KOPT-K1 (cell line): Measurements from ENCODE around the gene CDH1.

Experiments
- H3K27ac ChIP-seq: fragments of 200-600 bp; sonication (generic); 2 replicates; pipeline ENCODE4 v1.5.1; 2016; ENCODE audit warnings: antibody characterized with exemption, mild to moderate bottlenecking, low read depth, low read length; ENCODE audit not compliant: poor library complexity, severe bottlenecking
- H3K36me3 ChIP-seq: fragments of 200-600 bp; sonication (generic); 2 replicates; pipeline ENCODE4 v1.5.1; 2017; ENCODE audit warnings: antibody characterized with exemption, mild to moderate bottlenecking, low read length, moderate library complexity; ENCODE audit not compliant: insufficient read depth
- H3K9me3 ChIP-seq: fragments of 200-600 bp; sonication (generic); 2 replicates; pipeline ENCODE4 v1.5.1; 2017; ENCODE audit warnings: antibody characterized with exemption, low read length, mild to moderate bottlenecking; ENCODE audit not compliant: insufficient read depth, poor library complexity, severe bottlenecking

Gene CDH1

GRCh38 chr16:68740628-68741346 lies 3.7 kb downstream of the CDH1 start:
- H3K36me3 ChIP-seq = no peaks in the 10 kb centered on the region
- H3K27ac ChIP-seq = no peak overlapping the region
- no peaks in the 10 kb centered on the region for H3K9me3 ChIP-seq

GRCh38 chr16:68743664-68744063 lies 6.6 kb downstream of the CDH1 start:
- H3K36me3 ChIP-seq = no peaks in the 10 kb centered on the region
- no peak overlapping the region for H3K27ac ChIP-seq
- no peaks in the 10 kb centered on the region for H3K9me3 ChIP-seq

GRCh38 chr16:68744744-68745280 lies 7.7 kb downstream of the CDH1 start:
- no peaks in the 10 kb centered on the region for H3K36me3 ChIP-seq
- H3K27ac ChIP-seq = no peak overlapping the region
- no peaks in the 10 kb centered on the region for H3K9me3 ChIP-seq

- H3K27ac ChIP-seq = no peak overlapping the region
- no peaks in the 10 kb centered on the region for H3K36me3 ChIP-seq
- H3K9me3 ChIP-seq = no peaks in the 10 kb centered on the region
Measured at GRCh38 chr16:68746951-68747350, 9.9 kb downstream of the CDH1 start.

GRCh38 chr16:68749432-68749831 lies 12.3 kb downstream of the CDH1 start:
- H3K36me3 ChIP-seq = no peaks in the 10 kb centered on the region
- H3K9me3 ChIP-seq = no peaks in the 10 kb centered on the region
- H3K27ac ChIP-seq = no peak overlapping the region

- Histone ChIP-seq H3K36me3 (no peaks in the 10 kb centered on the region), H3K27ac (no peak overlapping the region), H3K9me3 (no peaks in the 10 kb centered on the region)
Measured at GRCh38 chr16:68750193-68750695, 13.2 kb downstream of the CDH1 start.

- H3K9me3 ChIP-seq = no peaks in the 10 kb centered on the region
- no peak overlapping the region for H3K27ac ChIP-seq
- H3K36me3 ChIP-seq = no peaks in the 10 kb centered on the region
Measured at GRCh38 chr16:68751160-68751559, 14.1 kb downstream of the CDH1 start.

GRCh38 chr16:68752602-68753001 lies 15.5 kb downstream of the CDH1 start:
- Histone ChIP-seq H3K27ac (no peak overlapping the region), H3K9me3 (no peaks in the 10 kb centered on the region), H3K36me3 (no peaks in the 10 kb centered on the region)

- H3K36me3 ChIP-seq = no peaks in the 10 kb centered on the region
- H3K27ac ChIP-seq = no peak overlapping the region
- no peaks in the 10 kb centered on the region for H3K9me3 ChIP-seq
Measured at GRCh38 chr16:68754084-68754792, 17.1 kb downstream of the CDH1 start.

- H3K36me3 ChIP-seq = no peaks in the 10 kb centered on the region
- no peak overlapping the region for H3K27ac ChIP-seq
- no peaks in the 10 kb centered on the region for H3K9me3 ChIP-seq
Measured at GRCh38 chr16:68756239-68756915, 19.3 kb downstream of the CDH1 start.

- no peaks in the 10 kb centered on the region for H3K9me3 ChIP-seq
- no peak overlapping the region for H3K27ac ChIP-seq
- H3K36me3 ChIP-seq = no peaks in the 10 kb centered on the region
Measured at GRCh38 chr16:68757625-68757935, 20.5 kb downstream of the CDH1 start.

GRCh38 chr16:68759062-68759461 lies 22.0 kb downstream of the CDH1 start:
- no peak overlapping the region for H3K27ac ChIP-seq
- no peaks in the 10 kb centered on the region for H3K9me3 ChIP-seq
- H3K36me3 ChIP-seq = no peaks in the 10 kb centered on the region

- Histone ChIP-seq H3K9me3 (no peaks in the 10 kb centered on the region), H3K36me3 (no peaks in the 10 kb centered on the region), H3K27ac (no peak overlapping the region)
Measured at GRCh38 chr16:68760671-68761275, 23.7 kb downstream of the CDH1 start.

- Histone ChIP-seq H3K36me3 (no peaks in the 10 kb centered on the region), H3K27ac (no peak overlapping the region), H3K9me3 (no peaks in the 10 kb centered on the region)
Measured at GRCh38 chr16:68762996-68763756, 26.1 kb downstream of the CDH1 start.
